DMS 273 (cell line): ENCODE data around the gene TYMS.
A peak's percentile ranks its signal among the peaks of the same experiment; 100 is the strongest.

Experiments
- DNase-seq: peaks from one replicate; lab custom pipeline; 2025; ENCODE audit not compliant: unreplicated experiment; lab: John Stamatoyannopoulos, UW

Gene TYMS

DNA sequence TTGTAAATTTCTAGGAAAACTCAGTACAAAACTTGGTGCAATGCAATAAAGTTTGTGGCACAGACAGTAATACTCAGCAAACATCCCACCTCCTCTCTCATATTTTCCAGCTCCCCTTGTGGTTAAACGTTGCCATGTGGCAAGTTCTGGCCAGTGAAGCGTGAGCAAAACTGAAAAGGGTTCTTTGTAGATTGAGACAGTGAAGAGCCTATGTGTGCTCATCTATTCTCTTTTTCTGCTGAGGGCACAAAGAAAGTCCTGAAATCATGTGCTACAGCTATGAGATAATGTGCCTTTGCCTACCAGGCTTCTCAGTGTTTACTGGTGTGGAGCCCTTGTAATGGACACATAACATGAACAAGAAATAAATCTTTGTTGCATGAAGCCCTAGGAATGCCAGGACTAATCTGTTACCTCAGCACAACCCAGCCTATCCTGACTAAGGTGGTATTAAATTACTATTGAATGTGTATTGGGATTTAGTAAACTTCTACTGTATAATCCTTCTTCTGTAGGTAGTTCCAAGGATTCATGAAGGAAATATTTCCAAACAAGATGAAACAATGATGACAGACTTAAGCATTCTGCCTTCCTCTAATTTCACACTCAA, 13.0 kb upstream of the TYMS start:
- peak; percentile 49 for DNase-seq

DNA sequence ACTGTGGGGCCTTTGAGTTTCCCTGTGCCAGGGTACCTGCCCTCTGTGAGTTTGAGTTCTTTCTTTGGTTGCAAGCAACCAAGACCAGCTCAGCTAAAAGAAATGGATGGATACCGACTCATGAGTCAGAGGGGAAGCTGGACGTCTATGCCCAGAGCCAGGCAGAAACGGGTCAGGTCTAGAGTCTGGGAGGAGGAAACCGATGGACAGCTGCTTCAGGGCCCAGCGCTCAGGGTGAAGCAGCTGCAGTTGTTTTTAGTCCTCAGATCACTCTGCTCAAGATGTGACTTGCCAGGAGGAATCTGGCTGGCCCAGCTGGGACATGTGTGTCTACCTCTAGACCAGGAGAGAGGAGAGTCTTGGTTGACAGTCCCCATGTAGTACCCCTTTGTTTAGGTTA, 10.1 kb upstream of the TYMS start:
- DNase-seq: peak; percentile 31

DNA sequence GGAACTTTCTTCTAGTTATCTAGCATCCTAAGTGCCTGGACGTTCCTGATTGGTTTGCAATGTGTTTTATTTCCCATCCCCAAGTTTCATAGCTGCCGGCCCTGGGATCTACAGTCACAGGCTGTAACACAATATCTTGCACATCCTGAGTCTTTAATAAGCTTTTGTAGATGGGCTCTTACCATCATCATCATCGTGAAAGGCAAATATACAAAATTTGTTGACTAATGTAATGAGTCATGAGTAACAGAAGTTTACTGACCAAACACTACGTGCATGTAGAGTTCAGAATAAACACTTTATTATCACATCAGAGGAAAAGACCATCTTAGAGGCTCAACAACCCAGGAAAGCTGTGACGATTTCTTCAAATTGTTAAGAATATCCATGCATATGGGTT, 8.1 kb upstream of the TYMS start:
- no peak for DNase-seq

DNA sequence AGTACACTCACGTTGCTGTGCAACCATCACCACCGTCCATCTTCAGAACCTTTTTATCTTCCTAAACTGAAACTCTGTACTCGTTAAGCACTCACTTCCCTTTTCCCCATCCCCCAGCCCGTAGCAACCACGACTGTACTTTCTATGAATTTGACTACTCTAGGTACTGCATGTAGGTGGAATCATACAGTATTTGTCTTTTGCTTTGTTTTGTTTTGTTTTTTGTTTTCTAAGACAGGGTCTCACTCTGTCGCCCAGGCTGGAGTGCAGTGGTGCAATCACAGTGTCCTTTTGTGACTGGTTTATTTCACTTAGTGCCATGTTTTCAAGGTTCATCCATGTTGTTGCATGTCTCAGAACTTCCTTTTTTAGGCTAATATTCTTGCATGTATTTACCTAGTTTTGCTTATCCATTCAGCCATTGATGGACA, 7.0 kb upstream of the TYMS start:
- no peak for DNase-seq

DNA sequence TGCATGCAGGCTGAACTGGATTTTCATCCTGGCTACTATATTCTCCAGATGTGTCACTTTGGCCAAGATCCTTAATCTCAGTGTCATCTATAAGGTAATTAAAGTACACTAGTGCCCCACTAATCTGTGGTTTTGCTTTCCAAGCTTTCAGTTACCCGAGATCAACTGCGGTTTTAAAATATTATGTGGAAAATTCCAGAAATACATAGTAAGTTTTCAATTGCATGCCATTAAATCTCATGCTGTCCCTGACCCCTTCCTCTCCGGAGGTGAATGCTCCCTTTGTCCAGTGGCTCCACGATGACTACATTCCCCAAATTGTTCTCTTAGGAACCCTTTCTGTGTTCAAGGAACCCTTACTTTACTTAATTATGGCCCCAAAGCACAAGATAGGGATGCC, 5.3 kb upstream of the TYMS start:
- no peak for DNase-seq

DNA sequence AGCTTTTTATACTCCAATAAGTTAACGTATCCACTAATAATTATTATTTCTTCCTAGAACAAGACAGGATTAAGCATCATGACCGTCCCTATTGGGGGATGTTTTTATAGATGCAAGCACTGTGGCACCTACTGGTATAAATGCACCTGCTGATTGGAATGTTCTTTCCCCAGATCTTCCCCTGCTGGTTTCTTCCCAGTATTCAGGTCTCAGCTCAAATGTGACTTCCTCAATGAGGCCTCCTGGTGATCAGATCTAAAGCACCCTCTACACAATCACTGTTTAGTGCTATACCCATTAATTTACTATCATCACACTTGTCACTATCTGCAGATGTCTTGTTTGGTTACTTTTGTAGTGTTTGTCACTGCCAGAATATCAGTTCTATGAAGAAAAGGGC, 3.9 kb upstream of the TYMS start:
- no peak for DNase-seq

GRCh38 chr18:654601-655000, 2.9 kb upstream of the TYMS start:
- no peak for DNase-seq

DNA sequence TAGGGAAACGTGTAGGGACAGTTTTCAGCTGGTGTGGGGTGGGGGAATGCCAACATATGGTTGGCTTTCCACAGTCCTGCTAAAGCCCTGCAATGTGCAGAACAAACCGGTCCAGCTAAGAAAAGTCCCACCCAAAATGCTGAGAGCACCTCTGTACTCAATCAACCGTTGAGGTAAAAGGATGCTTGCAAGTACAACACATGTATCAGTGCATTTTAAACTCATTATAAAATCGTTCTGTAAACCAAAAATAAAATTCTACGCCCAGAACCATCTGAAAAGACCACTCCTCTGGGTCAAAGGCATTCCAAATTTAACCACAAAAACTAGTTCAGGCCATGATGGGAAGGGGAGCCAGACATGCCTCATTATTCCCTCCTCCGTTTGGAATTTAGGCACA, 2.0 kb upstream of the TYMS start:
- DNase-seq: no peak

DNA sequence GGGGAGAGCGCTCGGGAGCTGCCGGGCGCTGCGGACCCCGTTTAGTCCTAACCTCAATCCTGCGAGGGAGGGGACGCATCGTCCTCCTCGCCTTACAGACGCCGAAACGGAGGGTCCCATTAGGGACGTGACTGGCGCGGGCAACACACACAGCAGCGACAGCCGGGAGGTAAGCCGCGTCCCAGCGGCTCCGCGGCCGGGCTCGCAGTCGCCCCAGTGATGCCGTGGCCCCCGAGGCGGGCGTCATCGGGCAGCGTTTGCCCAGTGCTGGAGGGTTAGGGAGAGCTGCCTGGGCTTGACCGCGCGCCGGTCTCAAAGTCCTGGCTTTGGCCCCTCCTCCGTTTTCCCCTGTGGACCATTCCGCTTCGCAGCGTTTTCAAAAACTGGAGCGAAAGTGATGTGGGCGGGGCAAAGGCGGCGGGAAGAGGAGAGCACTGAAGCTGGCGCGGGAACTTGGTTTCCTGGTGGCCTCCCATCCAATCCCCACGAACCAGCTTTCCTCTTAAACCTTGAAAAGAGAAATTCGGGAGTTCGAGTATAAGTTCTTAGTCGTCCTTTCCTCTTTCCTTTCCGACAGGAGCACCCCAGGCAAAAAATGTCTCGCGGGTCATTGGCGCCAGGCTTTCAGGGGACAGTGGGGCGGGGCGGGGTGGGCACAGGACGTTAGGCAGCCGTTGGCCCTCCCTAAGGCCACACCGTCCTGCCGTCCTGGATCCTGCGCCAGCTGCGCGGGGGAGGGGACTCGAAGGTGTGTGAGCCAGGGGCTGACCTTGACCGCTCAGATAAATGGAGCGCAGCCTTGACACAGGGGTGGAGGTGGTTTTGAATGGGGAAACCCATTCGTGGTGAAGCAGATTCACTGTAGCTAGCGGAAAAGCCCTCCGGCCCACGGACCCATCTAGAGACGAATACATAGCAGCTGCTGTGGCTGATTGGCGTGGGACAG, 821 bp downstream of the TYMS start:
- peak; percentile 94 for DNase-seq

DNA sequence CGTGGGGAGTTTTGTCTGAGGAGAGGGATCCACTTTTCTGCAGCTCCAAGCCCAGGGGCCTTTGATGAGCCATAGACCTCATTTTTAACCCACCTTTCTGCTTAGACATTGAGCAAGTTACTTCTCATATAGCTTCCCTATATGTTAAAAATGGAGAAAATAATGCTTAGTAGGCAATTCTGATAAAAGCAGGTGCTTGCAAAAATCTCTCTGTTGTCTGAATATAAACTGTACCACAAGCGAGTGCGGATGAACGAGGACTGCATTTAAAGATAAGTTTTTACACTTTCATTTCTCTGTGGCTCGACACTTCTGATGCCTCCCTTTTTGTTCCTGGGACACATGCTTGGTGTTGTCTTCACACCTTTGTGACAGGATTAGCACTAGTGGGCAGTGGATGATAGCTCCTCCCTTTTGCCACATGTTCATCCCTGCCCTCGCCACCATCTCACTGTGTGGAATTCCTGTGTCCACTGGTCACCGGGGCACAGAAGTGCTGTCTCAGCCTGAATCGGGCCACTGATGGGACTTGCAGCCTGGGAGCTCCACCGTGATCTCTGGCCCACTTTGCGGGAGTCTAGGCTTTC, 1.6 kb downstream of the TYMS start:
- no peak for DNase-seq

DNA sequence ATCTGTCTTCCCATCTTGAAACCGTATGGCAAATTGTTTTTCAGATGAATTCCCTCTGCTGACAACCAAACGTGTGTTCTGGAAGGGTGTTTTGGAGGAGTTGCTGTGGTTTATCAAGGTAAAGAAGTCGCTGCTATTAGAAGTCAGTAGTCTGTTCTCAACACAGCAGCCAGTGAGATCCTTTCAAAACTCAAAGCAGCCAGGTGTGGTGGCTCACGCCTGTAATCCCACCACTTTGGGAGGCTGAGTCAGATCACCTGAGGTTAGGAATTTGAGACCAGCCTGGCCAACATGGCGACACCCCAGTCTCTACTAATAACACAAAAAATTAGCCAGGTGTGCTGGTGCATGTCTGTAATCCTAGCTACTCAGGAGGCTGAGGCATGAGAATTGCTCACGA, 2.1 kb downstream of the TYMS start:
- DNase-seq: no peak

DNA sequence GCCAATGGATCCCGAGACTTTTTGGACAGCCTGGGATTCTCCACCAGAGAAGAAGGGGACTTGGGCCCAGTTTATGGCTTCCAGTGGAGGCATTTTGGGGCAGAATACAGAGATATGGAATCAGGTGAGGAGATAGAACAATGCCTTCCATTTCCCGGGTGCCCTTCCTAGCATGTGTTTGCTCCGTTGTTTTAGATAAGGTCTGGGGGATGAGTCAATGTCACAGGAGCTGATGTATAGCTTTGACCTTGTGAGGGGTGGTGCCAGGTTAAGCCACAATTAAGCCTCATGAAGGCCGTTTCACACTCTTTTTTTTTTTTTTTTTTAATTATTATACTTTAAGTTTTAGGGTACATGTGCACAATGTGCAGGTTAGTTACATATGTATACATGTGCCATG, 4.7 kb downstream of the TYMS start:
- no peak for DNase-seq

- peak; percentile 34 for DNase-seq
These were observed 8.7 kb downstream of the TYMS start for GRCh38 chr18:666177-666576.

GRCh38 chr18:666628-667027, 9.2 kb downstream of the TYMS start:
- DNase-seq: no peak

- no peak for DNase-seq
These were observed 10.8 kb downstream of the TYMS start for GRCh38 chr18:668260-668659.

- no peak for DNase-seq
These were observed 11.6 kb downstream of the TYMS start for GRCh38 chr18:669077-669476.

GRCh38 chr18:670522-670921, 13.1 kb downstream of the TYMS start:
- DNase-seq: no peak

GRCh38 chr18:671405-671804, 14.0 kb downstream of the TYMS start:
- DNase-seq: no peak

GRCh38 chr18:673317-673716, 15.9 kb downstream of the TYMS start:
- DNase-seq: no peak

- no peak for DNase-seq
These were observed 16.3 kb downstream of the TYMS start for GRCh38 chr18:673769-674168.

GRCh38 chr18:675307-675706, 17.9 kb downstream of the TYMS start:
- DNase-seq: no peak

GRCh38 chr18:676069-676468, 18.6 kb downstream of the TYMS start:
- peak; percentile 40 for DNase-seq
